Measurements from ENCODE around the gene IFT81.

IFT81 gene

GRCh38 chr12:110179291-110179690 is 55.1 kb downstream of the IFT81 start:
- Histone ChIP-seq H3F3A (ENCODE audit: insufficient read depth, low read length) (no peaks in the 10 kb centered on the region), H2AFZ (ENCODE audit: low read length) (no peak overlapping the region), H3K79me2 (ENCODE audit: low read length) (no peaks in the 10 kb centered on the region), H3K9ac (ENCODE audit: low read length) (no peak overlapping the region), H3K4me2 (ENCODE audit: low read depth, low read length) (no peak overlapping the region), H3K9me2 (replicated peaks; ENCODE audit: insufficient read depth, low read length) (no peaks in the 10 kb centered on the region), H3K4me1 (ENCODE audit: low read length) (no peaks in the 10 kb centered on the region), H3K4me3 (ENCODE audit: low read length) (no peak overlapping the region), H3K27me3 (replicated peaks; ENCODE audit: insufficient read depth, low read length) (no peaks in the 10 kb centered on the region), H3K27ac (ENCODE audit: low read length) (no peak overlapping the region), H3K36me3 (replicated peaks; ENCODE audit: insufficient read depth, low read length) (no peaks in the 10 kb centered on the region), H4K20me1 (ENCODE audit: insufficient read depth, low read length) (no peaks in the 10 kb centered on the region), H3K9me3 (replicated peaks; ENCODE audit: insufficient read depth, low read length) (no peaks in the 10 kb centered on the region)
- no peak for TF ChIP-seq EZH2 (optimal IDR thresholded peaks at IDR 0.05; ENCODE audit: low read depth, low read length)
- TF ChIP-seq EZH2phosphoT487 (IDR thresholded peaks at IDR 0.05; ENCODE audit: low read length): no peak
- TF ChIP-seq, protein P1, sequence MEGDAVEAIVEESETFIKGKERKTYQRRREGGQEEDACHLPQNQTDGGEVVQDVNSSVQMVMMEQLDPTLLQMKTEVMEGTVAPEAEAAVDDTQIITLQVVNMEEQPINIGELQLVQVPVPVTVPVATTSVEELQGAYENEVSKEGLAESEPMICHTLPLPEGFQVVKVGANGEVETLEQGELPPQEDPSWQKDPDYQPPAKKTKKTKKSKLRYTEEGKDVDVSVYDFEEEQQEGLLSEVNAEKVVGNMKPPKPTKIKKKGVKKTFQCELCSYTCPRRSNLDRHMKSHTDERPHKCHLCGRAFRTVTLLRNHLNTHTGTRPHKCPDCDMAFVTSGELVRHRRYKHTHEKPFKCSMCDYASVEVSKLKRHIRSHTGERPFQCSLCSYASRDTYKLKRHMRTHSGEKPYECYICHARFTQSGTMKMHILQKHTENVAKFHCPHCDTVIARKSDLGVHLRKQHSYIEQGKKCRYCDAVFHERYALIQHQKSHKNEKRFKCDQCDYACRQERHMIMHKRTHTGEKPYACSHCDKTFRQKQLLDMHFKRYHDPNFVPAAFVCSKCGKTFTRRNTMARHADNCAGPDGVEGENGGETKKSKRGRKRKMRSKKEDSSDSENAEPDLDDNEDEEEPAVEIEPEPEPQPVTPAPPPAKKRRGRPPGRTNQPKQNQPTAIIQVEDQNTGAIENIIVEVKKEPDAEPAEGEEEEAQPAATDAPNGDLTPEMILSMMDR (IDR thresholded peaks at IDR 0.05; ENCODE audit: low read length): no peak
- no peak for DNase-seq

- no peaks in the 10 kb centered on the region for H3K9me3 ChIP-seq (replicated peaks; ENCODE audit: insufficient read depth, low read length)
- no peak overlapping the region for H2AFZ ChIP-seq (ENCODE audit: low read length)
- DNase-seq: no peak
- no peak overlapping the region for H3K9ac ChIP-seq (ENCODE audit: low read length)
- H3K4me2 ChIP-seq (ENCODE audit: low read depth, low read length): no peak overlapping the region
- no peaks in the 10 kb centered on the region for H3F3A ChIP-seq (ENCODE audit: insufficient read depth, low read length)
- TF ChIP-seq, protein P1 (IDR thresholded peaks at IDR 0.05; ENCODE audit: low read length): no peak
- TF ChIP-seq EZH2 (optimal IDR thresholded peaks at IDR 0.05; ENCODE audit: low read depth, low read length) (no peak), EZH2phosphoT487 (IDR thresholded peaks at IDR 0.05; ENCODE audit: low read length) (no peak)
- no peaks in the 10 kb centered on the region for H3K79me2 ChIP-seq (ENCODE audit: low read length)
- H3K4me1 ChIP-seq (ENCODE audit: low read length): no peaks in the 10 kb centered on the region
- no peaks in the 10 kb centered on the region for H3K27me3 ChIP-seq (replicated peaks; ENCODE audit: insufficient read depth, low read length)
- no peak overlapping the region for H3K4me3 ChIP-seq (ENCODE audit: low read length)
- H3K36me3 ChIP-seq (replicated peaks; ENCODE audit: insufficient read depth, low read length): no peaks in the 10 kb centered on the region
- no peaks in the 10 kb centered on the region for H3K9me2 ChIP-seq (replicated peaks; ENCODE audit: insufficient read depth, low read length)
- no peaks in the 10 kb centered on the region for H4K20me1 ChIP-seq (ENCODE audit: insufficient read depth, low read length)
- H3K27ac ChIP-seq (ENCODE audit: low read length): no peak overlapping the region
These were observed 56.4 kb downstream of the IFT81 start for GRCh38 chr12:110180591-110181005.

GRCh38 chr12:110182281-110182680 is 58.1 kb downstream of the IFT81 start:
- no peak overlapping the region for H3K27ac ChIP-seq (ENCODE audit: low read length)
- no peaks in the 10 kb centered on the region for H3K79me2 ChIP-seq (ENCODE audit: low read length)
- no peak overlapping the region for H3K9ac ChIP-seq (ENCODE audit: low read length)
- no peak for TF ChIP-seq EZH2 (optimal IDR thresholded peaks at IDR 0.05; ENCODE audit: low read depth, low read length)
- TF ChIP-seq EZH2phosphoT487 (IDR thresholded peaks at IDR 0.05; ENCODE audit: low read length): no peak
- H4K20me1 ChIP-seq (ENCODE audit: insufficient read depth, low read length): no peaks in the 10 kb centered on the region
- H3F3A ChIP-seq (ENCODE audit: insufficient read depth, low read length): no peaks in the 10 kb centered on the region
- H3K4me1 ChIP-seq (ENCODE audit: low read length): no peaks in the 10 kb centered on the region
- H3K4me2 ChIP-seq (ENCODE audit: low read depth, low read length): no peak overlapping the region
- no peak for DNase-seq
- H3K9me2 ChIP-seq (replicated peaks; ENCODE audit: insufficient read depth, low read length): no peaks in the 10 kb centered on the region
- no peaks in the 10 kb centered on the region for H3K36me3 ChIP-seq (replicated peaks; ENCODE audit: insufficient read depth, low read length)
- no peak overlapping the region for H3K4me3 ChIP-seq (ENCODE audit: low read length)
- no peak overlapping the region for H2AFZ ChIP-seq (ENCODE audit: low read length)
- no peaks in the 10 kb centered on the region for H3K9me3 ChIP-seq (replicated peaks; ENCODE audit: insufficient read depth, low read length)
- no peaks in the 10 kb centered on the region for H3K27me3 ChIP-seq (replicated peaks; ENCODE audit: insufficient read depth, low read length)

DNA sequence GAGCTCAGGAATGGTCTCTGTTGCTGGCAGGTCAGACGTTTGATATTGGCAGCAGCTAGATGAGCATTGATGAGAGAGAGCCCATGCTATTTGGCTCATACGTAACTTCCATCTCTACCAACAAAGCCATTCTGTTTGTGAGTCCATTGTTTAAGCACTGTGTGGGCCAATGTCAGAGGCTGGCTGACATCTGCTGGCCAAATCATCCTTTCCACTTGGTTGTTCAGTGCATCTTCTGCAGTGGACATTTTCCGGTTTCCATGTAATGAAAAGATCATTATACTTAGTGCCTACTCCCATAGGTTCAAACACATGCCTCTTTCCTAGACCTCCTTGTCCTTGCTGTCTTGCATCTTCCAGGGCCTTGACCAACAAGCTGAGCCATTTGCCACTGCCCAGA is 59.2 kb downstream of the IFT81 start:
- DNase-seq: no peak
- Histone ChIP-seq H3K79me2 (ENCODE audit: low read length) (no peaks in the 10 kb centered on the region), H3F3A (ENCODE audit: insufficient read depth, low read length) (no peaks in the 10 kb centered on the region), H3K4me2 (ENCODE audit: low read depth, low read length) (no peak overlapping the region), H3K9ac (ENCODE audit: low read length) (no peak overlapping the region), H3K4me3 (ENCODE audit: low read length) (no peak overlapping the region), H4K20me1 (ENCODE audit: insufficient read depth, low read length) (no peaks in the 10 kb centered on the region), H3K27me3 (replicated peaks; ENCODE audit: insufficient read depth, low read length) (no peaks in the 10 kb centered on the region), H3K9me2 (replicated peaks; ENCODE audit: insufficient read depth, low read length) (no peaks in the 10 kb centered on the region), H3K27ac (ENCODE audit: low read length) (no peak overlapping the region), H2AFZ (ENCODE audit: low read length) (no peak overlapping the region), H3K36me3 (replicated peaks; ENCODE audit: insufficient read depth, low read length) (no peaks in the 10 kb centered on the region), H3K4me1 (ENCODE audit: low read length) (no peaks in the 10 kb centered on the region), H3K9me3 (replicated peaks; ENCODE audit: insufficient read depth, low read length) (no peaks in the 10 kb centered on the region)
- TF ChIP-seq EZH2 (optimal IDR thresholded peaks at IDR 0.05; ENCODE audit: low read depth, low read length) (no peak), EZH2phosphoT487 (IDR thresholded peaks at IDR 0.05; ENCODE audit: low read length) (no peak)
- TF ChIP-seq, protein P1 (IDR thresholded peaks at IDR 0.05; ENCODE audit: low read length): no peak
